ENCODE results near the gene ADAMTSL5.
"Not testable (repeated sequence)": the region's sequence is repeated elsewhere in the genome, so short reads cannot be mapped to it uniquely, and the experiment has no call there.

ADAMTSL5 gene

DNA sequence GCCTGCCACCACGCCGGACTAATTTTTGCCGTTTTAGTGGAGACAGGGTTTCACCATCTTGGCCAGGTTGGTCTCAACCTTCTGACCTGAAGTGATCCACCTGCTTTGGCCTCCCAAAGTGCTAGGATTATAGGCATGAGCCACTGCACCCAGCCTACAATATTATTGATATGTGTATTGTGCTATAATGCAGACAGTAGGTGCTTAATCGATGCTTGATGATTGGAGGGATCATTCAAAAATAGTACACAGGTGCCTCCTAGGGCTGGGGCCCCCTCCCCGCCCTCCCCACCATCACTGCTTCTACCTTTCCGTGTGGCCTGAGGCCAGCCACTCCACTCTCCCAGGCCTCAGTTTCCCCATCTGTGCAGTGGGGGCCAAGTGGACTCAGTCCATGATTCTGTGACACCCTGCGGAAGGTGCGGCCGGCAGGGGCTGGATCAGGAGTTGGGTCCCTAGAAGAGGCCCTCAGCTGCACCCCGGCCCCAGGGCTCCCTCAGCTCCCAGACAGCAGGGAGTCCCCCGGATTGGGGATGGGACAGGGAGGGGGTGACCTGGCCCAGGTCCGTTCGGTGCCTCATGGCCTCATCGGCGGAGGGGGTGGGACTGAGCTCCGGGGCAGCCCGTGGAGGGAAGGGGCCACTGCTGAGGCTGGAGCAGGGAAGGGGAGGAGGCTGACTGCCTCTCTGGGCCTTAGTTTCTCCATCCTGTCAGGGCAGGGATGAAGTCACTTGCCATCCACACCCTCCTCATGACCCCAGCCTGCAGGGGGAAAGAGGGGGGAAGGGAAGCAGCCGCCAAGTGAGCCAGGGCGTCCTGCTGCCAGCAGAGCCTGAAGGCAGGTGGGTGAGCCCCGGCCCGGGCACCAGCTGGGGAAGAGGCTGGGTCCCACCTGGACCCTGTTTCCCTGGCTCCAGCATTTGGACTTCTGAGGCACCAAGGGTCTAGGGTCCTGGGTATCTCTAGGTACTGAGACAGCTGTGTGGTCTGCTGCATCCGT lies 1.2 kb downstream of the ADAMTSL5 start:
- peak; percentile 26 for DNase-seq

DNA sequence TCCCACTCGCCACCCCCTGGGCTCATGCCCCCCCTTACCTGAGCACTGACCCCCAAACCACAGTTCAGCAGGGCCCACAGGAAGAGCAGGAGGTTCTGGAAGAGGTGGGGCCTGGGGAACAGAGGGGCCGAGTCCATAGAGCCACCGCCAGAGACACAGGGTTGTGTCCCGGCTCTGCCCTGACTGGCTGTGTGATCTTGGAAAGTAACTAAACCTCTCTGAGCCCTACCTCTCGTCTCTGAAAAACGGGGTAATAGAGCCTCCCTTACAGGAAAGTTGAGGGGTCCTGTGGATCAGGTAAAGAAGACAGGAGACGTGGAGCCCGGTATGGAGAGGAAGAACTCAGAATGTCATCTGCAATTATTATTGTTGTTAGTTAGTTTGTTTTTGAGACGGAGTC lies 2.0 kb downstream of the ADAMTSL5 start:
- DNase-seq = no peak

DNA sequence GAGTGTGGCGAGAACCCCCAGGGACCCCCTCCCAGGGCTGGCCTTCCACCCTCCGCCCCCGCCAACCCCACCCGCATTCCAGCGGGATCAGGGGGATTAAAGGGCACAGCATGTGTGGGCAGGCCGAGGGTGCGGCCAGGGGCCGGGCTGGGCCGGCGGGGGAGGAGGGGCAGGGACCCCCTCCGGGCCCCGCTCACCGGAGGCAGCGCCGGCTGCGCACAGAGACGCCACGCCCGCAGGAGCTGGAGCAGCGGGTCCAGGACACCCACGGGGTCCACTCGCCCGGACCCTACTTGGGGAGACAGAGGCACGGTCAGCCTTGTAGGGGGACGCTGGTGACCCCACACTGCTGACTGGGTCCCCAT lies 2.4 kb downstream of the ADAMTSL5 start:
- DNase-seq = no peak

DNA sequence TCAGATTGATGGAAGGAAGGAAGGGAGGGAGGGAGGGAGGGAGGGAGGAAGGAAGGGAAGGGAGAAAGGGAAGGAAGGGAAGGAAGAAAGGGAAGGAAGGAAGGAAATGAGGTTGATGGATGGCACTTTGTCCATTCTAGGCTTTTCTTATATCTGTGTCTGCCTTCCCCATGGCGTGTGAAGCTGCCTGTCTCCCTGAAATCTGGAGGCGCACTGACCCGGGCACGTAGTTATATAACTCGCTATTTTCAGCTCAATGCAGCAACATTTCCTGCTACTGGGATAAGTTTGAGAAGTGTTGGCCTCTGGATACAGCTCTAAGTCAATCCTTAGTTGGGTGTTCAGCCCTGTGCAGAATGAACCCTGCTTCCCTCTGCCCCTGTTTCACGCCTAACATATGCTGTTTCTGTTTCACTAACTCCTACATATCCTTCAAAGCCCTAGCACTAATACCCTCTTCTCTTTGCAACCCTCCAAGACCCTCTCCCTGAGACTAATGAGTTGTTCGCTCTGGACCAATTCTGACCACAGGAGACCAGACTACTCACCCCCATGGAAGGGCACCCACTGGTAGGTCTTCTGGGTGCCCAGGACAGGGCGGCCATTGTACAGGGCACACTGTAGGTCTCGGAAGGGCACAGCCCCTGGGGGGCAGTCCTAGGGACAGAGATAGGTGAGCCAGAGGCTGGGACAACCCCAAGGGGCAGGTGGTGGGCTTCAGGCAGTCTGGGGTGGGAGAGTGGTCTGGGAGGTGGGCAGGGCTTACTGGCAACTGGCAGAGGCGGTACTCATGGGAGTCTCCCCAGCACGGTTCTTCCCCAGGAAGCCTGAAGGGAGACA lies 3.0 kb downstream of the ADAMTSL5 start:
- DNase-seq = no peak

DNA sequence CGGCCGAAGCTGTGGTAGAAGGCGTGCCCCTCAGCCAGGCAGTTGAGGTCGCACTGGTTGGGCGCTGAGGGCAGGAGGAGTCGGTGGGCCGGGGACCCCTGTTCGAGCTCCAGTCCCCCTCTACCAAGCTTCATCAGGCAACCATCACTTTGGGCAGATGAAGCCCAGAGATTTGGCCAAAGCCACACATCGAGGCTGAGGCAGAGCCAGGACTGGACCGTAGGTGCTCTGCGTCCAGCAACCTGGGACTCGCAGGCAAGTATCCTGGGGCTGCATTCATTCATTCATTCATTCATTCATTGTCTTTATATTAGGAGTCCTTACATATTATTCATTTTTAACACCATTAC lies 4.3 kb downstream of the ADAMTSL5 start:
- DNase-seq = no peak

DNA sequence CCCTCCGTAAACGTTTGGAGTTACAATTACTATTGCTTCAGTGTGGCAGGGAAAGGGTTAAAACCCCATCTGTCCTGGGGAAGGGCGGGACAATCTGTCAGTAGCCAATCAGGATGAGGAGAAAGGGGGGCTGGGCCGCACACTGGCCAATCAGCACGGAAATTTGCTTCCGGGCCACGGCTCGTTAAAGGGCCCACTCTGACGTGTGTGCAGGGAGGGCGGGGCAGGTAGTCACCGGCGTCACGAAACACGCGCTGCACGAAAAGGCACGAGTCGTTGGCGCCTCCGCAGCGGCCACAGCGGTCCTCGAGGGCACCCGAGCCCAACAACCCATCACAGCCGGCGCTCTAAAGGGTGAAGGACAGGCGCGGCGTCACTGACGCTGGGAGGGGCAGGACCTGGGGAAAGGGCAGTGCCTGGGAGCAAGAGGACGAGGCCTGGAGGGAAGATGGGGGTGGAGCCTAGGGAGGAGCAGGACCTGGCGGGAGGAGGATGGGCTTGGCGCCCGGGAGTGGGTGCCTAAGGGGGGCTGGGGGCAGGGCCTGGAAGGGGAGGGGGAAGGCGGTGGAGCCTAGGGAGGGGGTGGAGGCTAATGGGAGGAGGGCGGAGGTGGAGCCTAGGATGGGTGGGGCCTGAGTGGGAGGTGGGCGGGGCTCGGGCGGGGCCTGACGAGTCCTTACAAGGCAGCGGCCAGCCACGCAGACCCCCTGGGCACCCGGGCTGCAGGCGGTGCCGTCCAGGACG lies 4.9 kb downstream of the ADAMTSL5 start:
- DNase-seq = peak; percentile 93

DNA sequence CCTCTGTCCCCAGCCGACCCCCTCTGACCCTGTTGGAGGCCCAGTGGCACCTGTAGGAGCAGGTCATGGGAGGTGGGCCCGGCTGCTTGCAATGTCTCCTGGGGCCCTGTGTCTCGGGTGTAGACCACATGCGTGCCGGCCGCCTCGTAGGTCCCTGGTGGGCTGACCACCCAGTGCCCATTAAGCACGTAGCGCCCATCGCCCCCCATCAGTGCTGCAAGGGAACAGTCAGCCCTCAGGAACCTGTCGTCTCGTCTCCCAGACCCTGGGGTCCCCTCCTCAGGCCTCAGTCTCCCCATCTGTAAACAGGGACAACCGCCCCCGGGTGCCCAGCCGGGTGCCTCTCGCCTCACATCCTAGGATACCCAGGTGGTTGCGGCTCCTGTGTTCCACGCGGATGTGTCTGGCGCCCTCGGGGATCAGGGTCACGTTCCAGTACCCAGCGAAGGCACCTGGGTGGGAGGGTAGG lies 5.6 kb downstream of the ADAMTSL5 start:
- DNase-seq = no peak

DNA sequence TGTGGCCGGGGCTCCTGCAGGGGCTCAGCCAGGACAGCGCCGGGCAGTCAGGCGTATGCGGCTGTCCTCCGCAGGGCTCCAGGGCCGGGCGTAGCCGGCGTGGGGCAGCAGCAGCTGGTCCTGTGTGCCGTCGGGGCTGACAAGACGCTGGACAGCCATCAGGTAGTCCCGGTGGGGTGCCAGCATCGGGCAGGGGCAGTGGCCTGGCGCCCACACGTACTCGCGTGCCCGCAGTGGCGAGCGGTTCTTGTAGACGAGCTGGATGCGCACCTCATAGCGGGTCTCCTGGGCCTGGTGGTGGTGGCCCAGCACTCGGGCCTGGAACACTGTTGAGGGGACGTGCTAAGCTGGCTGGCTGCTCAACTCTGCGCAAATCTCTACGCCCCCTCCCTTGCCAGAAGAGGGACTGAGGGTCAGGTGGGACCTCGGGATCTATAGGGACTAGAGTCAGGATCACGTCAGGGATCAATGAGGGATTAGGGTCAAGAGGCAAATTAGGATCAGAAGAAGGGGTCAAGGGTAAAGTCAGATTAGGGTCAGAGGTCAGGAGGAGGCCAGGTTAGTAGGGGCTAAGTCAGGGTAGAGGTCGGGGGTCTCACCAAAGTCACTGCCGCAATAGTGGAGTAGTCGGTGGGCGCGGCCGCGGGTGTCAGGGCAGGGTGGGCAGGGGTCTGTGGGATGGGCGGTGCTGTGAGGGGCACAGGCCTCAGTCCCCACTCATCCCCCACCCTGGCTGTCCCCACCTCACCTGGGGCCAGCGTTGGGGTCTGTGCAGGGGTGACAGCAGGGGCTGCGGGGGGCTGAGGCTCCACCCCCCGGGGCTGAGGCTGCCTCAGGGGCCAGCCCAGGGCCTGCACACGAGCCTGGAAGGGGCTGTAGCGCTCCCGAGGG lies 6.6 kb downstream of the ADAMTSL5 start:
- DNase-seq = no peak

DNA sequence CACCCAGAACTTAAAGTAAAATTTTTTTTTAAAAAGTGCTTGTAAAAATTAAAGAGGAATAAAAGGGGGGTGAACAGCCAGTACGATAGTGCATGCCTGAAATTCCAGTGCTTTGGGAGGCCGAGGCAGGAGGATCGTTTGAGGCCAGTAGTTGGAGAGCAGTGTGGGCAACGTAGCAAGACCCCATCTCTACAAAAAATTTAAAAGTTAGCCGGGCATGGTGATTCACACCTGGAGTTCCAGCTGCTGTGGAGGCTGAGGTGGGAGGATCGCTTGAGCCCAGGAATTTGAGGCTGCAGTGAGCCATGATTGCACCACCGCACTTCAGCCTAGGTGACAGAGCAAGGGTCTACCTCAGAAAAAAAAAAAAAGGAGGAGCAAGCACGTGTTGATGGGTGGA lies 7.8 kb downstream of the ADAMTSL5 start:
- DNase-seq = no peak

DNA sequence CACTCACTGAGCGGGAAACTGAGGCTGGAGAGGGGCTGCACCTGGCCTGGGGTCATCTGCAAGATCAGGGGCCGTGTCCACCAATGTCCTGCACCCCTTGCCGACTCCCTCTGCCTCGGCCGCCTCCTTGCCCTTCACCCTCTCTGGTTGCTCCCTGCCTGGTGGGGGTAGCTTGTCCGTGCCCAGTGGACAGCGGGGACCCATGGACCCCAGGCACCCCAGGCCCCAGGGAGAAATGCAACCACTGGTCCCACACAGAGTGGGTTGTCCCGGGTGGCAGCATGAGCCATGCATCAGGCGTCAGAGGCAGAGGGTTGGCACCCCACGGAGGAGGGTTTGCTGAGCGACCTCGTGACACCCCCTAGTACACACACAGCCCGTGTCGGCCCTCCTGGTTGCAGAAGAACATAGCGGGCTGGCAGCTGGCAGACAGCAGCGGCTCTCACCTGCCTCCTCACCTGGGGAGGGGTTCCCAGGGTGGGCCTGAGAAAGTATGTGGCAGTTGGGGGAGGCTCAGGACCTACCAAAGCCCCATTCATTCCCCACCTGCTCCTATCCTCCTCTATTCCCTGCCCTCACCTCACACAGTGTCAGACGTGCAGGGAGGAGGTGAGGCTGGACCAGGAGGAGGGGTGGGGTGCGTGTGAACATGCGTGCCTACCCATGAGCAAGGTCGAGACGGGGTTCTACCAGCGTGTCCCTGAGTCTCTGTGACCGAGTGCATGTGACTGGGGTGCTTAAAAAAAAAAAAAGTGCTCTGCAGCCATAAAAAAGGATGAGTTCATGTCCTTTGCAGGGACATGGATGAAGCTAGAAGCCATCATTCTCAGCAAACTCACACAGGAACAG lies 8.7 kb downstream of the ADAMTSL5 start:
- no peak for DNase-seq

DNA sequence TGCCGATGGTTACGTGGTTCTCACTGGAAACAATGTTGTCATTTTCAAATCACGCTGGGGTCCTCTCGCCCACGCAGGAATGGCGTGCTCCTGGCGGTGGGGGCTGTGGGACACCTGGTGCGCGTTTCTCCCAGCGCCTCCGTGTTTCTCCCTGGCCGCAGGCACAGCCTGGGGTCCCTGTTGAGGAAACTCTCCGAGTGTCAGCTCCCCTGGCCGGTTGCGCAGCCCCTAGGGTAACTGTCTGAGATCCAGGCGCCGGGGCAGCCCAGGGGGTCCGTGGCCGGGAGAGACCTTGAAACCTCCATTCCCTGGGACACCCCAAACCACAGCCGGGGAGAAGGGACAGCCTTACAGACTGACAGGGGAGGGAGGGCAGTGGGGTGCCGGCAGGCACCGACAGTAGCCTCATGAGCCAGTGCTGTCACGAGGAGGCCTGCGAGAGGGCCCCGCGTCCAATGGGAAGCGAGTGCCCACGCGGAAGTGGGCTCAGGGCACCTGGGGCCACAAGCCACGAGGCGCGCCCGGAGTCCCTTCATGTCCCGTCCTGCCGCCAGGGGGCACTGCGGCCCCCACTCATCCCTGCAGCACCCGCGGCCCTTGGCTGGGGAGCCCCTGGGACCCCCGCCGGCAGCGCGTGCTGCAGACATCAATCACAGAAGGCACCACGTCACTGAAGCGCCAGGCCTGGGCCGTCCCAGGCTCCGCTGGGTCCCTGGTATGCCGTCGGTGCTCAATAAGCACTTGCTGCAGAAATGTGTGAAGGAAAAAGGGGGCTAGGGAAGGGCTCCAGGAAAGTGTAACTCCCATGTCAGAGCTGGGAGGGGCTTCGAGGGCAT lies 9.5 kb downstream of the ADAMTSL5 start:
- DNase-seq = peak; percentile 79

DNA sequence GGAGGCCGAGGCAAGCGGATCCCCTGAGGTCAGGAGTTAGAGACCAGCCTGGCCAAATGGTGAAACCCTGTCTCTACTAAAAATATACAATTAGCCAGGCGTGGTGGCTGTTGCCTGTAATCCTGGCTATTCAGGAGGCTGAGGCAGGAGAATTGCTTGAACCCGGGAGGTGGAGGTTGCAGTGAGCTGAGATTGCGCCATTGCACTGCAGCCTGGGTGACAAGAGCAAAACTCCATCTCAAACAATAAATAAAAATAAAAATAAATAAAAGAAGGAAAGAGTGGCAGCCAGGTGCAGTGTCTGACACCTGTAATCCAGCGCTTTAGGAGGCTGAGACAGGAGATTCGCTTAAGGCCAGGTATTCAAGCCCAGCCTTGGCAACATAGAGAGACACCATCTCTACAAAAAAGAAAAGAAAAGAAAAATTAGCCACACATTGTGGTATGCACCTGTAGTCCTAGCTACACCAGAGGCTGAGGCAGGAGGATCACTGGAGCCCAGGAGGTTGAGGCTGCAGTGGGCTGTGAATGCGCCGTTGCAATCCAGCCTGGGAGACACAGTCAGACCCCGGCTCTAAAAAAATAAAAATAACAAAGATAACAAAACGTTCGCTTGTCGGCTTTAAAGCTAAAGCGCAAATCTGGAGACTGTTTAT lies 10.3 kb downstream of the ADAMTSL5 start:
- no peak for DNase-seq

DNA sequence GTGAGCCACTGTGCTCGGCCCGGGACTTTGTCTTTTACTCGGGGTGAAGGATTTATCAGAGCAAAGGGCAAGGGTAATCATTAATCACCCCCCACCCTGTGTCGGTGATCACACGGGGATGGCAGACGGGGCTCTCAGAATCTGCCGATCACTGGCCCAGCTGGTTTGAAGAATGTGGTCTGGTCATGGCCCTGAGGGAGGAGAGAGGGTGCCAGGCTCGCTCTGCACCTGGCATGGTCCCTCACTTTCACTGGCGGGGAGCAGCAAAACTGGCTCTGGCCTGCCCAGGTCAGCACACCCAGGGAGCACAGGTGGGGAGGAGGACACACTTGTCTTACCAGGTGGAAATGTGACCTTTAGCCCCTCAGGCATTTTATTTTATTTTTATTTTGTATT lies 11.6 kb downstream of the ADAMTSL5 start:
- DNase-seq = no peak

DNA sequence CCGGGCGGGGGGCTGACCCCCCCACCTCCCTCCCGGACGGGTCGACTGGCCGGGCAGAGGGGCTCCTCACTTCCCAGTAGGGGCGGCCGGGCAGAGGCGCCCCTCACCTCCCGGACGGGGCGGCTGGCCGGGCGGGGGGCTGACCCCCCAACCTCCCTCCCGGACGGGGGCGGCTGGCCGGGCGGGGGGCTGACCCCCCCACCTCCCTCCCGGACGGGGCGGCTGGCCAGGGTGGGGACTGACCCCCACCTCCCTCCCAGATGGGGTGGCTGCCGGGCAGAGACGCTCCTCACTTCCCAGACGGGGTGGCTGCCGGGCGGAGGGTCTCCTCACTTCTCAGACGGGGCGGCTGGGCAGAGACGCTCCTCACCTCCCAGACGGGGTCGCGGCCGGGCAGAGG lies 13.6 kb downstream of the ADAMTSL5 start:
- not testable (repeated sequence) for DNase-seq

DNA sequence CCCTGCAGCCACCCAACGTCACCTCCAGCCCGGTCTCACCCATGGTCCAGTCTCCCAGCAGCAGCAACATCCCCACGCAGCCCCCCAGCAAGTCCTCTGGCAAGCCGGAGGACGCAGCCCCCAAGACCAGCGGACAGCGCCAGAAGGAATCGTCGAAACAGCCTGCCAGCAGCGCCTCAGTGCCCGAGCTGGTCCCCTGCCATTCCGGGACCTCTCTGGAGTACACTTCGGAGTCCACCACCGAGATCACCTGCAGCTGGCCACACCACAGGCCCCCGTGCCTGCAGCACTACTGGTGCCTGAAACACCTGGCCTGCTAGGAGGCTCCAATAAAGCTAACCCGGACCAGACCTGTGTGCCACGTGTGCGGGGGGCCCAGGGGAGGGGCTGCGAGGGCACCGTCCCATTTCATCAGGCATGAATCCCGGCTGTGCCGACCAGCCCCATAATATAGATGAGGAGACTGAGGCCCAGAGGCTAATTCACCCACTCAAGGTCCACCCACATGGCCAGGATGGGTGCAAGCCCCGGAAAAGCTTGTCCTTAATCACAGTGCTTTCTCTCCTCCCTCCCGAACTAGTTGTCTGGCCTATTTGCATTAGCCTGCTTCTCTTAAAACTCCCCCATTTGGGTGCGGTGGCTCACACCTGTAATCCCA lies 15.1 kb downstream of the ADAMTSL5 start:
- no peak for DNase-seq

DNA sequence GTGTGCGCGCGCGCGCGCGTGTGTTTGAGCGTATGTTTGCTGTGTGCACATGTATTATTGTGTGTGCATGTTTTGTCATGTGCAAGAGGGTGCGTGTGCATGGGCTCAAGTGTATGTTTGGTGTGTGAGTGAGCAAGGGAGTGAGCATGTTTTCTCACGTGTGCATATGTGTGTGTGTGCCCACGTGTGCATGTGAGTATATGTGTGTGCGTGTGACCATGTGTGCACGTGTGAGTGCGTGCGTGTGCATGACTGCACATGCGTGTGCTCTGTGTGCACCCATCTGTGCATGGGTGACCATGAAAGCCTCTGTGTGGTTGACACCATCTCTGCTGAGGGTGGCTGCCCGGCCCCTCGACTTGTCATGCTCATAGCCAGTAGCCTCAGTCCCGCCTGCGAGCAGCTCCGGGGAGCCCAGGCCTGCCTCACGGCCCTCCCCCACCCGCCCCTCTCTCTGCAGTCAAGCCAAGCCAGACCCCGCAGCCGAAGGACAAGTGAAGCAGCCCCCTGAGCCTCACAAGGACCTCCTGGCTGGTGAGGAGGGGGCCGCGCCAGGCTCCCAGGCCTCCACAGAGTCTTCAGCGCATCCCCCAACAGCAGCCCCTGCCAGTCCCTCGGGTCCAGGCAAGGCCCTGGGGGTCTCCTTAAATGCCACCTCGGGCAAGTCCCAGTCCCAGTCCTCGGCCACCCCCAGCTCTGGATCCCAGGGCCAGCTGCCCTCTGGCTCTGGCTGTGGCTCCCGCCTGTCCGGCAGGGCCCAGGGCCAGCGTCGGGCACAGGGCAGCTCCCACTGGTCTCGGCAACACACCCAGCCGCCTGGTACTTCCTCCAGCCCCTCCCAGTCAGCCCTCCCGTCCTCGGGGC lies 15.9 kb downstream of the ADAMTSL5 start:
- DNase-seq = no peak

DNA sequence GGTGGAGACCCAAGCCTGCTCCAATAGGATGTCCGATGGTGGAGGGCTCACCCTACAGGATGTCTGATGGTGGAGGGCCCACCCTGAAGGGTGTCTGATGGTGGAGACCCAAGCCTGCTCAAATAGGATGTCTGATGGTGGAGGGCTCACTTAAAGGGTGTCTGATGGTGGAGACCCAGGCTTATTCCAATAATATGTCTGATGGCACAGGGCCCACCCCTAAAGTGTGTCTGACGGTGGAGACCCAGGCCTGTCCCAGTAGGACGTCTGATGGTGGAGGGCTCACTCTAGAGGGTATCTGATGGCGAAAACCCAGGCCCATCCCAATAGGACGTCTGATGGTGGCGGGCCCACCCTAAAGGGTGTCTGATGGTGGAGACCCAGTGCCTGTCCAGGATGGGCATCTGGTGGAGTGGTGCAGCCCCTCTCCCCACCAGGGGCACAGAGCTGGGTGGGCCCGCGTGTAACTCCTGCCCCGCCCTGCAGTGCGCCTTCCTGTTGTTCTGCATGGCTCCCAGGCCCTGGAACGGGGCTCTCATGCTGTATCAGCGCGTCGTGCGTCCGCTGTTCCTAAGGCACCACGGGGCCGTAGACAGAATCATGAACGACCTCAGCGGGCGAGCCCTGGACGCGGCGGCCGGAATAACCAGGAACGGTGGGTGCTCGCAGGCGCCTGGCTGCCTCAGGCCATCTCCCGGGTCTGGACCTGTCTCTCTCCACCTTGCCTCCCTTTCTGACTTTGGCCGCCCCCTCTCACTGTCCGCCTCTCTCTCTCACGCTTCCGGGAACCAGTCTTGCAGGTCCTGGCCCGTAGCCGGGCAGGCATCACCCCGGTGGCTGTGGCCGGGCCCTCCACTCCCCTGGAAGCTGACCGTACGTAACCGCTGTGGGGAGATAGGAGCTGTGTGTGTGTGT lies 16.8 kb downstream of the ADAMTSL5 start:
- no peak for DNase-seq
